A549 (cell line): ENCODE results near the gene CNDP1.

Experiments
- EP300 ChIP-seq, 2 experiments: fragments of >200 bp; sonication (Bioruptor Twin); formaldehyde crosslinking; IDR thresholded peaks; 2 replicates in 1 of 2; 3 replicates in 1 of 2; pipeline ENCODE4 v1.6.1; 2016 to 2017
- MAFK ChIP-seq: fragments of 450-650 bp; IDR thresholded peaks from 2 replicates; pipeline ENCODE4 v1.6.1; 2014; ENCODE audit not compliant: partially characterized antibody
- MYC ChIP-seq: IDR thresholded peaks from 2 replicates; pipeline ENCODE4 v1.6.1; 2012; ENCODE audit warnings: mild to moderate bottlenecking, inconsistent platforms, low read length, improper control_type of control experiment, borderline replicate concordance
- POLR2A ChIP-seq: IDR thresholded peaks from 2 replicates; pipeline ENCODE4 v1.6.1; 2012; ENCODE audit warnings: mild to moderate bottlenecking, low read length
- RAD21 ChIP-seq, 2 experiments: fragments of >200 bp in 1 of 2; sonication (Bioruptor Twin) in 1 of 2; formaldehyde crosslinking in 1 of 2; IDR thresholded peaks in 1 of 2; conservative IDR thresholded peaks in 1 of 2; 2 replicates in 1 of 2; 3 replicates in 1 of 2; pipeline ENCODE4 v1.6.1; 2012 to 2018; ENCODE audit warnings: inconsistent platforms in 1 of 2
- SMC3 ChIP-seq: fragments of >200 bp; sonication (Bioruptor Twin); formaldehyde crosslinking; IDR thresholded peaks from 3 replicates; pipeline ENCODE4 v1.6.1; 2018; ENCODE audit warnings: inconsistent platforms
- SREBF2 ChIP-seq: fragments of 450-650 bp; IDR thresholded peaks from 2 replicates; pipeline ENCODE4 v1.6.1; 2014; ENCODE audit warnings: mild to moderate bottlenecking, moderate library complexity
- TP53 ChIP-seq: fragments of 250-450 bp; sonication (Bioruptor Pico); IDR thresholded peaks from 2 replicates; pipeline ENCODE4 v1.5.0; 2021; ENCODE audit warnings: mild to moderate bottlenecking, moderate library complexity
- ZFP36 ChIP-seq: fragments of 450-650 bp; IDR thresholded peaks from 2 replicates; pipeline ENCODE4 v1.6.1; 2014; ENCODE audit warnings: borderline replicate concordance; ENCODE audit not compliant: partially characterized antibody
- TF ChIP-seq, protein P1 (sequence below): fragments of >200 bp; sonication (Bioruptor Twin); formaldehyde crosslinking; IDR thresholded peaks from 3 replicates; pipeline ENCODE4 v1.5.1; 2016
- TF ChIP-seq, protein P2 (sequence below): IDR thresholded peaks from 2 replicates; pipeline ENCODE4 v1.6.1; 2012

DNA sequence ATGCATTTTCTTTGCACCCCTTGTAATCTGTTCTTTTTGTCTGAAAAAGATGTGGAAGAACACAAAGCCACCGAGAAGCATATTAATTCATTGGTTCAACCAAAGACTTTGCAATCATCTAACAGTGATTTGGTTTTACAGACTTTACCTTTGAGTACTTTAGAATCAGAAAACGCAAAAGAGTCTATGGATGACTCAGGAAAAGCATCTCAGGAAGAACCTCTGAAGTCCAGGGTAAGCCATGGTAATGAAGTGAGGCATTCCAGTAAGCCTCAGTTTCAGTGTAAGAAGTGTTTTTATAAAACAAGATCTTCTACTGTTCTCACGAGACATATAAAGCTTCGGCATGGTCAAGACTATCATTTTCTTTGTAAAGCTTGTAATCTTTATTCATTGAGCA, 98.6 kb downstream of the CNDP1 start:
- no peak for TF ChIP-seq SMC3
- TF ChIP-seq POLR2A: no peak
- TF ChIP-seq EP300 (IDR thresholded peaks at IDR 0.05): no peak
- TF ChIP-seq, protein P1, sequence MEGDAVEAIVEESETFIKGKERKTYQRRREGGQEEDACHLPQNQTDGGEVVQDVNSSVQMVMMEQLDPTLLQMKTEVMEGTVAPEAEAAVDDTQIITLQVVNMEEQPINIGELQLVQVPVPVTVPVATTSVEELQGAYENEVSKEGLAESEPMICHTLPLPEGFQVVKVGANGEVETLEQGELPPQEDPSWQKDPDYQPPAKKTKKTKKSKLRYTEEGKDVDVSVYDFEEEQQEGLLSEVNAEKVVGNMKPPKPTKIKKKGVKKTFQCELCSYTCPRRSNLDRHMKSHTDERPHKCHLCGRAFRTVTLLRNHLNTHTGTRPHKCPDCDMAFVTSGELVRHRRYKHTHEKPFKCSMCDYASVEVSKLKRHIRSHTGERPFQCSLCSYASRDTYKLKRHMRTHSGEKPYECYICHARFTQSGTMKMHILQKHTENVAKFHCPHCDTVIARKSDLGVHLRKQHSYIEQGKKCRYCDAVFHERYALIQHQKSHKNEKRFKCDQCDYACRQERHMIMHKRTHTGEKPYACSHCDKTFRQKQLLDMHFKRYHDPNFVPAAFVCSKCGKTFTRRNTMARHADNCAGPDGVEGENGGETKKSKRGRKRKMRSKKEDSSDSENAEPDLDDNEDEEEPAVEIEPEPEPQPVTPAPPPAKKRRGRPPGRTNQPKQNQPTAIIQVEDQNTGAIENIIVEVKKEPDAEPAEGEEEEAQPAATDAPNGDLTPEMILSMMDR: no peak
- TF ChIP-seq, protein P2, sequence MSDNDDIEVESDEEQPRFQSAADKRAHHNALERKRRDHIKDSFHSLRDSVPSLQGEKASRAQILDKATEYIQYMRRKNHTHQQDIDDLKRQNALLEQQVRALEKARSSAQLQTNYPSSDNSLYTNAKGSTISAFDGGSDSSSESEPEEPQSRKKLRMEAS: no peak
- TF ChIP-seq SREBF2: no peak
- no peak for TF ChIP-seq MYC
- no peak for TF ChIP-seq RAD21 (conservative IDR thresholded peaks at IDR 0.05 in 1 of 2, IDR thresholded peaks at IDR 0.05 in 1 of 2)
- TF ChIP-seq MAFK: no peak
- no peak for TF ChIP-seq ZFP36
- TF ChIP-seq TP53: no peak
